ENCODE results near the gene ADGRL3. TPM values are rescaled to one million over a fixed set of nuclear protein-coding genes. Genes with fewer than 3 reads are reported as not detected.

The ADGRL3 gene
- total RNA-seq, 1 donor from 2014 or later = 44.8 TPM

- DNase-seq (ENCODE audit: low spot score) = no peak
- Mint-ChIP-seq H3K4me3 (ENCODE audit: unreplicated experiment) (no peak overlapping the region), H3K9me3 (ENCODE audit: unreplicated experiment) (no peaks in the 10 kb centered on the region), H3K36me3 (ENCODE audit: low read depth, unreplicated experiment) (no peaks in the 10 kb centered on the region), H3K4me1 (ENCODE audit: unreplicated experiment) (no peaks in the 10 kb centered on the region), H3K27me3 (ENCODE audit: unreplicated experiment) (no peaks in the 10 kb centered on the region), H3K27ac (ENCODE audit: unreplicated experiment) (no peak overlapping the region)
- no peak for TF ChIP-seq CTCF (IDR thresholded peaks at IDR 0.05; ENCODE audit: unreplicated experiment)
Measured at GRCh38 chr4:61918987-61919386, 718.9 kb downstream of the ADGRL3 start.

DNA sequence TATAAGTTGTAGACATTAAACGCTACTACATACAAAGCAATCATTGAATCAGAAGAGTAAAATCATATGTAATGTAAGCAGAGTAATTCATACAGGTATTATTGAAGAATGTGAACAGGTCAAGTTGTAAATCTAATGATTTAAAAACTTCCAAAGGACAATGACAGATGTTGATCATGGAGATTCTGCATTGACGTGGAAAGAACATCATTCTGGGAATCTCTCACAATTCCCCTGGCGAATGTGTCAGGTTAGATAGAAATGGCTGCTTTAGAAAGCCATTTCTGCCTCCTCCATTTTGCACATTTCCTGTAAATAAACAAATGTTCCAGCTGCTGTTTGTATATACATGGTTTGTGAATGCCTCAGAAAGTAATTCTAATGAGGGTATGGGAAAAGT is 719.4 kb downstream of the ADGRL3 start:
- no peaks in the 10 kb centered on the region for H3K4me1 Mint-ChIP-seq (ENCODE audit: unreplicated experiment)
- no peak for TF ChIP-seq CTCF (IDR thresholded peaks at IDR 0.05; ENCODE audit: unreplicated experiment)
- H3K27ac Mint-ChIP-seq (ENCODE audit: unreplicated experiment) = no peak overlapping the region
- no peak overlapping the region for H3K4me3 Mint-ChIP-seq (ENCODE audit: unreplicated experiment)
- no peaks in the 10 kb centered on the region for H3K27me3 Mint-ChIP-seq (ENCODE audit: unreplicated experiment)
- DNase-seq (ENCODE audit: low spot score) = no peak
- H3K9me3 Mint-ChIP-seq (ENCODE audit: unreplicated experiment) = no peaks in the 10 kb centered on the region
- H3K36me3 Mint-ChIP-seq (ENCODE audit: low read depth, unreplicated experiment) = no peaks in the 10 kb centered on the region

GRCh38 chr4:61921920-61922319 is 721.8 kb downstream of the ADGRL3 start:
- Mint-ChIP-seq H3K27ac (ENCODE audit: unreplicated experiment) (no peak overlapping the region), H3K36me3 (ENCODE audit: low read depth, unreplicated experiment) (no peaks in the 10 kb centered on the region), H3K4me1 (ENCODE audit: unreplicated experiment) (no peaks in the 10 kb centered on the region), H3K9me3 (ENCODE audit: unreplicated experiment) (no peaks in the 10 kb centered on the region), H3K4me3 (ENCODE audit: unreplicated experiment) (no peak overlapping the region), H3K27me3 (ENCODE audit: unreplicated experiment) (no peaks in the 10 kb centered on the region)
- DNase-seq (ENCODE audit: low spot score) = no peak
- no peak for TF ChIP-seq CTCF (IDR thresholded peaks at IDR 0.05; ENCODE audit: unreplicated experiment)

DNA sequence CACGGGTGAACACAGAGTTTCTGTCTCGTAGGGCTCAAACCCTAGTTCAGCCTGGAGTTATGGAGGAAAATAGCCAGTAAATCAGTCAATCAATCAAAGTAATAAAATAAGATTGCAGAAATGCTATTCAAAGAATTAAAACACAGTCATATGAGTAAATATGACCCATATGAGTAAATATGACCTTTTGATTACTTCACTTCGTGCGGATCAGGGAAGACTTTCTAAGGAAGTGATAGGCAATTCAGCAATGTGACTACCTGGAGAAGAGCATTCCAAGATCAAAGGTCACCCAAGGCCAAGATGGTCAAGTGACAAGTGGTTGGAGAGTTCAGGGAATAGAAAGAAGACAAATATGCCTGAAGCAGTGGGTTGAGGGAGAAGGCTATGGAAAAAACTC is 722.6 kb downstream of the ADGRL3 start:
- no peaks in the 10 kb centered on the region for H3K36me3 Mint-ChIP-seq (ENCODE audit: low read depth, unreplicated experiment)
- TF ChIP-seq CTCF (IDR thresholded peaks at IDR 0.05; ENCODE audit: unreplicated experiment) = no peak
- H3K4me3 Mint-ChIP-seq (ENCODE audit: unreplicated experiment) = no peak overlapping the region
- no peak overlapping the region for H3K27ac Mint-ChIP-seq (ENCODE audit: unreplicated experiment)
- H3K27me3 Mint-ChIP-seq (ENCODE audit: unreplicated experiment) = no peaks in the 10 kb centered on the region
- H3K9me3 Mint-ChIP-seq (ENCODE audit: unreplicated experiment) = no peaks in the 10 kb centered on the region
- no peak for DNase-seq (ENCODE audit: low spot score)
- no peaks in the 10 kb centered on the region for H3K4me1 Mint-ChIP-seq (ENCODE audit: unreplicated experiment)

DNA sequence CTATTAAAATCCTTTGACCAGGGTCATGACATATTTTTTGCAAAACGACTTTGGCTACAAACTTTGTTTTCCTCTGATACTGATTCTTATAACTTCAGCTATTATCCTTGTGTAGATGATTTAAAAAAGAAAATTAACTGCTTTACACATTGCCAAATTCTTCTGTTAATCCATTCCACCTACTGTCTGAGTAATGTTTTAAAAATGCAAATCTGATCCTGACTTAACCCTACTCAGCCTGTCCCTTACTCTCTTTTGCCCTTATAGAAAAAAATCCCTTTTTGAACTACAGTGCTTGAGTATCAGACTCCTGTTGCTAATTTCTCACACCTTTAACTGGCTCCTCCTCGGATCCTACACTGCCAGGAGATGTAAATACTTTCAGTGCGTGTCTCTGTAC is 723.1 kb downstream of the ADGRL3 start:
- TF ChIP-seq CTCF (IDR thresholded peaks at IDR 0.05; ENCODE audit: unreplicated experiment) = no peak
- no peak for DNase-seq (ENCODE audit: low spot score)
- H3K4me3 Mint-ChIP-seq (ENCODE audit: unreplicated experiment) = no peak overlapping the region
- H3K36me3 Mint-ChIP-seq (ENCODE audit: low read depth, unreplicated experiment) = no peaks in the 10 kb centered on the region
- H3K27ac Mint-ChIP-seq (ENCODE audit: unreplicated experiment) = no peak overlapping the region
- no peaks in the 10 kb centered on the region for H3K9me3 Mint-ChIP-seq (ENCODE audit: unreplicated experiment)
- no peaks in the 10 kb centered on the region for H3K27me3 Mint-ChIP-seq (ENCODE audit: unreplicated experiment)
- no peaks in the 10 kb centered on the region for H3K4me1 Mint-ChIP-seq (ENCODE audit: unreplicated experiment)

Data from endothelial cell (in vitro differentiated cells).